Testis (tissue), 3 donors: Measurements from ENCODE around the gene RFX2. TPM values are rescaled to one million over a fixed set of nuclear protein-coding genes. Genes with fewer than 3 reads are reported as not detected.

Experiments used
- DNase-seq: peaks from one replicate; pipeline ENCODE4 v3.0.0-alpha.2; 2019
- H3K27ac ChIP-seq, 2 donors: fragments of 200-600 bp; sonication (generic); one replicate each; pipeline ENCODE4 v1.5.1; 2019
- H3K27me3 ChIP-seq: fragments of 200-600 bp; sonication (generic); one replicate; pipeline ENCODE4 v1.5.1; 2019
- H3K36me3 ChIP-seq: fragments of 200-600 bp; sonication (generic); one replicate; pipeline ENCODE4 v1.5.1; 2017; ENCODE audit warnings: low read depth; ENCODE audit errors: missing control alignments
- H3K4me1 ChIP-seq: fragments of 200-600 bp; sonication (generic); one replicate; pipeline ENCODE4 v1.5.1; 2019
- H3K4me3 ChIP-seq, 2 donors: fragments of 200-600 bp; sonication (generic); one replicate each; pipeline ENCODE4 v1.5.1; 2017 to 2019
- H3K9me3 ChIP-seq: fragments of 200-600 bp; sonication (generic); one replicate; pipeline ENCODE4 v1.5.1; 2017
- POLR2A ChIP-seq: fragments of 450-650 bp; IDR thresholded peaks from one replicate; pipeline ENCODE4 v1.6.1; 2017; ENCODE audit warnings: antibody characterized with exemption, mild to moderate bottlenecking, moderate library complexity
- WGBS, 2 donors: methylation state at CpG; one replicate each; pipeline ENCODE4 v1.1.5; 2018; 5-methylcytosine and 5-hydroxymethylcytosine counted together
- intact Hi-C: fragments of 100-400 bp; cut with DNase I; formaldehyde crosslinking; loops from one replicate; pipeline ENCODE4 v1.15.1; 2023; ENCODE audit warnings: low total_unique reads
- polyA plus RNA-seq: library from polyadenylated mRNA; stranded (reverse); fragments of 350-450 nt; fragmentation: Illumina TruSeq; extraction: RNeasy Lipid Tissue Mini Kit (QIAGEN cat#74804); gene quantifications from one replicate; pipeline ENCODE4 v1.2.3, GENCODE V29; 2014; ENCODE audit warnings: low read depth, low replicate concordance; ENCODE audit not compliant: insufficient read depth
- total RNA-seq, 2 donors: library from RNA; depleted of rRNA; stranded (reverse); fragments of >200 nt; gene quantifications; one replicate each; pipeline ENCODE4 v1.2.3, GENCODE V29; 2016
- TF ChIP-seq, protein P1 (sequence below), 3 experiments: fragments of 450-650 bp in 2 of 3; fragments of 200-600 bp in 1 of 3; sonication (generic) in 1 of 3; IDR thresholded peaks; one replicate each; pipeline ENCODE4 v1.5.1; 2016 to 2019; ENCODE audit warnings: antibody characterized with exemption in 3 of 3, mild to moderate bottlenecking in 2 of 3, moderate library complexity in 1 of 3

The RFX2 gene
- total and polyA plus RNA-seq, 3 donors from 2014 or later = 92.9 to 197 (median 127) TPM

GRCh38 chr19:6048793-6049405 is 61.4 kb downstream of the RFX2 start:
- Histone ChIP-seq H3K9me3 (no peaks in the 10 kb centered on the region), H3K4me3 (no peak overlapping the region)

GRCh38 chr19:6048348-6048747 is 62.0 kb downstream of the RFX2 start:
- Histone ChIP-seq H3K36me3 (no peaks in the 10 kb centered on the region), H3K27ac (no peak overlapping the region), H3K4me3 (no peak overlapping the region), H3K9me3 (no peaks in the 10 kb centered on the region), H3K4me1 (peaks cover 2% of the 10 kb centered on the region), H3K27me3 (no peaks in the 10 kb centered on the region)
- peak; percentile 13 for DNase-seq
- TF ChIP-seq, protein P1, sequence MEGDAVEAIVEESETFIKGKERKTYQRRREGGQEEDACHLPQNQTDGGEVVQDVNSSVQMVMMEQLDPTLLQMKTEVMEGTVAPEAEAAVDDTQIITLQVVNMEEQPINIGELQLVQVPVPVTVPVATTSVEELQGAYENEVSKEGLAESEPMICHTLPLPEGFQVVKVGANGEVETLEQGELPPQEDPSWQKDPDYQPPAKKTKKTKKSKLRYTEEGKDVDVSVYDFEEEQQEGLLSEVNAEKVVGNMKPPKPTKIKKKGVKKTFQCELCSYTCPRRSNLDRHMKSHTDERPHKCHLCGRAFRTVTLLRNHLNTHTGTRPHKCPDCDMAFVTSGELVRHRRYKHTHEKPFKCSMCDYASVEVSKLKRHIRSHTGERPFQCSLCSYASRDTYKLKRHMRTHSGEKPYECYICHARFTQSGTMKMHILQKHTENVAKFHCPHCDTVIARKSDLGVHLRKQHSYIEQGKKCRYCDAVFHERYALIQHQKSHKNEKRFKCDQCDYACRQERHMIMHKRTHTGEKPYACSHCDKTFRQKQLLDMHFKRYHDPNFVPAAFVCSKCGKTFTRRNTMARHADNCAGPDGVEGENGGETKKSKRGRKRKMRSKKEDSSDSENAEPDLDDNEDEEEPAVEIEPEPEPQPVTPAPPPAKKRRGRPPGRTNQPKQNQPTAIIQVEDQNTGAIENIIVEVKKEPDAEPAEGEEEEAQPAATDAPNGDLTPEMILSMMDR (IDR thresholded peaks at IDR 0.05) = no peak
- no peak for TF ChIP-seq POLR2A
- WGBS, 2 donors = 36 to 38% methylated on average over 9 of the region's 9 CpGs
- intact Hi-C loops = loop anchor here (5.0 kb wide), 1 partner anchor 79 kb away; no protein-coding TSS in a partner anchor

More at GRCh38 chr19:6048793-6049405, 61.4 kb downstream of the RFX2 start:
- intact Hi-C loops = loop anchor here (5.0 kb wide), 1 partner anchor 78 kb away; no protein-coding TSS in a partner anchor
- Histone ChIP-seq H3K4me1 (peaks cover 2% of the 10 kb centered on the region), H3K27me3 (no peaks in the 10 kb centered on the region), H3K36me3 (no peaks in the 10 kb centered on the region), H3K27ac (no peak overlapping the region)
- WGBS, 2 donors = 16 to 17% methylated on average over 15 of the region's 15 CpGs
- DNase-seq = peak; percentile 85
- TF ChIP-seq, protein P1 (IDR thresholded peaks at IDR 0.05) = peak in 2 of 3 experiments; percentile 58 to 78
- TF ChIP-seq POLR2A = no peak

DNA sequence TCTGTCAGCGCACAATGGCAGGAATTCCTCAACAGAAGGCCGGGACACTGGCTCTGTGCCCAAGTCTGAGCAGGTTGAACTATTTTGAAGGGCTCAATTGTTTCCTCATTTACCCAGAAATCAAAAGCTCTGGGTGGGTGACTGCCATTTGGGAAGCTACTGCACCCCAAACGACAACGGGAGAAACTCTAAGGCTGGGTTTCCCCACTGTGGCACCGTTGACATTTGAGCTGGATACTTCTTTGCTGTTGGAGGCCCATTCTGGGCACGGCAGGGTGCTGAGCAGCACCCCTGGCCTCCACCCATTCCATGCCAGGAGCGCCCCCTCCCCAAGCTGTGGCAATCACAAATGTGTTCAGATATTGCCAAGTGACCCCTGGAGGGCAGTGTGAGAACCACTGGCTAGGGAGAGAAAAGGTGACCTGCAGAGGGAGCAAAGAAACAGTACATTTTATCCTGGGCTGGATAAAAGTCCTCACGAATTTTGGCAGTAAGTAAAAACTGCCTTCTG is 62.5 kb downstream of the RFX2 start:
- TF ChIP-seq, protein P1 (IDR thresholded peaks at IDR 0.05) = peak in 2 of 3 experiments; percentile 46 to 64
- TF ChIP-seq POLR2A = no peak
- Histone ChIP-seq H3K27me3 (no peaks in the 10 kb centered on the region), H3K36me3 (no peaks in the 10 kb centered on the region), H3K9me3 (no peaks in the 10 kb centered on the region), H3K4me1 (peaks cover 2% of the 10 kb centered on the region), H3K4me3 (no peak overlapping the region), H3K27ac (no peak overlapping the region)
- intact Hi-C loops = loop anchor here (5.0 kb wide), 1 partner anchor 80 kb away; no protein-coding TSS in a partner anchor
- peak; percentile 42 for DNase-seq
- whole genome bisulfite sequencing, 2 donors = 60 to 72% methylated on average over 8 of the region's 8 CpGs

DNA sequence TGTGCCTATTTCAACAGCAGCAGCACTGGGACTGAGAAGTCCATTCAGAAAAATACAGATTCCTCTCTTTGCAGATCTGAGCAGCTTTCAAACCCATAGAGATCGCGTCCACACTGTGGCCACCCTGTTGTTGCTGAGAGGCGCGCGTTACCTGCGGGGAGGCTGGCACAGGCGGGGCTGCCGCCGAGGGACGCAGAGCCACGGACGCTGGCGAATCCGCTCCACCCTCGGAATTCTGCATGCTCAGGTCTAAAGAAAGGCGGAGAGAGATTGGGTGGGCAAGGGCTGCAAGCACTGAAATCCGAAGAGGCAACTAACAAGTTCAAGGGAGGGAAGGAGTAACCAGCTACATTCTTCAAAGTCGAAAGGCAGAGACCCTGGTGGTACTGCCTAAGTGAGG is 63.0 kb downstream of the RFX2 start:
- no peaks in the 10 kb centered on the region for H3K36me3 ChIP-seq
- DNase-seq = peak; percentile 4
- intact Hi-C loops = loop anchor here (5.0 kb wide), 1 partner anchor 80 kb away; no protein-coding TSS in a partner anchor
- TF ChIP-seq, protein P1 (IDR thresholded peaks at IDR 0.05) = no peak
- no peak for TF ChIP-seq POLR2A
- no peaks in the 10 kb centered on the region for H3K9me3 ChIP-seq
- H3K4me1 ChIP-seq = peaks cover 2% of the 10 kb centered on the region
- 83 to 93% methylated on average over 18 of the region's 18 CpGs for WGBS, 2 donors
- H3K27ac ChIP-seq = no peak overlapping the region
- no peak overlapping the region for H3K4me3 ChIP-seq
- H3K27me3 ChIP-seq = no peaks in the 10 kb centered on the region
